Measurements from ENCODE around the gene NFAT5.
A peak's percentile ranks its signal among the peaks of the same experiment; 100 is the strongest.
"Not testable (repeated sequence)": the region's sequence is repeated elsewhere in the genome, so short reads cannot be mapped to it uniquely, and the experiment has no call there.

The NFAT5 gene

GRCh38 chr16:69711115-69711740, 145.5 kb downstream of the NFAT5 start:
- no peak for DNase-seq

- DNase-seq, result no peak
These were observed 146.5 kb downstream of the NFAT5 start for GRCh38 chr16:69712277-69712676.

- DNase-seq, result no peak
These were observed 147.3 kb downstream of the NFAT5 start for GRCh38 chr16:69712914-69713581.

- DNase-seq, result no peak
These were observed 151.3 kb downstream of the NFAT5 start for GRCh38 chr16:69717066-69717465.

GRCh38 chr16:69718111-69718764, 152.5 kb downstream of the NFAT5 start:
- DNase-seq, result no peak

- DNase-seq, result no peak
These were observed 155.2 kb downstream of the NFAT5 start for GRCh38 chr16:69720822-69721430.

GRCh38 chr16:69721441-69721957, 155.7 kb downstream of the NFAT5 start:
- no peak for DNase-seq

GRCh38 chr16:69724414-69724873, 158.7 kb downstream of the NFAT5 start:
- DNase-seq, result no peak

GRCh38 chr16:69724981-69725479, 159.3 kb downstream of the NFAT5 start:
- peak in 1 of 2 experiments; percentile 16 for DNase-seq

GRCh38 chr16:69725480-69726312, 159.9 kb downstream of the NFAT5 start:
- DNase-seq, result no peak

- DNase-seq, result peak; percentile 79 to 87
These were observed 160.7 kb downstream of the NFAT5 start, which contains the start of gene NQO1 for GRCh38 chr16:69726313-69727060. TSS of gene NQO1 (minus strand) at chr16:69726560. CDS start at chr16:69726439, 121 bp downstream.

- no peak for DNase-seq
These were observed 162.1 kb downstream of the NFAT5 start for GRCh38 chr16:69727916-69728270.

GRCh38 chr16:69729030-69729429, 163.3 kb downstream of the NFAT5 start:
- not testable (repeated sequence) for DNase-seq

- not testable (repeated sequence) for DNase-seq
These were observed 165.5 kb downstream of the NFAT5 start for GRCh38 chr16:69731280-69731679.

- no peak for DNase-seq
These were observed 166.3 kb downstream of the NFAT5 start for GRCh38 chr16:69732101-69732500.

GRCh38 chr16:69741519-69741918, 175.8 kb downstream of the NFAT5 start:
- DNase-seq, result peak; percentile 6 to 33

- no peak for DNase-seq
These were observed 176.5 kb downstream of the NFAT5 start for GRCh38 chr16:69741951-69742904.

- DNase-seq, result no peak
These were observed 178.8 kb downstream of the NFAT5 start for GRCh38 chr16:69744363-69745231.

GRCh38 chr16:69745232-69745612, 179.5 kb downstream of the NFAT5 start:
- no peak for DNase-seq
